Spleen (tissue), 7 donors: ENCODE data around the gene ADA.
"Not testable (repeated sequence)": the region's sequence is repeated elsewhere in the genome, so short reads cannot be mapped to it uniquely, and the experiment has no call there.

Source experiments
- CTCF ChIP-seq, 11 experiments: fragments of 200-600 bp in 7 of 11; fragments of 450-650 bp in 4 of 11; sonication (generic) in 4 of 11; IDR thresholded peaks in 8 of 11; conservative IDR thresholded peaks in 3 of 11; 1 replicate in 7 of 11; 2 replicates in 4 of 11; pipeline versions ENCODE4 v1.4.0 to v1.8.0; 2016 to 2021; ENCODE audit warnings: antibody characterized with exemption in 11 of 11, inconsistent platforms in 4 of 11, mild to moderate bottlenecking in 1 of 11
- POLR2A ChIP-seq, 3 donors: fragments of 450-650 bp; IDR thresholded peaks; one replicate each; pipeline ENCODE4 v1.5.1; 2017; ENCODE audit warnings: antibody characterized with exemption in 3 of 3, mild to moderate bottlenecking in 1 of 3
- POLR2AphosphoS5 ChIP-seq, 3 donors: sonication (generic); formaldehyde crosslinking; IDR thresholded peaks; one replicate each; pipeline ENCODE4 v1.5.1; 2017; ENCODE audit warnings: antibody characterized with exemption in 3 of 3
- donor health status: DM: no; HTN: no; CAD: no; lungs with moderate emphysema.
- donor health status: DM: no; HTN: no; CAD: no.
- donor health status: DM: no; HTN: no; CAD: no.

- TF ChIP-seq POLR2A (IDR thresholded peaks at IDR 0.05); CTCF (IDR thresholded peaks at IDR 0.05 in 8 of 11, conservative IDR thresholded peaks at IDR 0.05 in 3 of 11); POLR2AphosphoS5 (IDR thresholded peaks at IDR 0.05): not testable (repeated sequence)
Measured at GRCh38 chr20:44672318-44672902, 20.9 kb upstream of the ADA start.
